ENCODE results near the gene ELP4.

The ELP4 gene

DNA sequence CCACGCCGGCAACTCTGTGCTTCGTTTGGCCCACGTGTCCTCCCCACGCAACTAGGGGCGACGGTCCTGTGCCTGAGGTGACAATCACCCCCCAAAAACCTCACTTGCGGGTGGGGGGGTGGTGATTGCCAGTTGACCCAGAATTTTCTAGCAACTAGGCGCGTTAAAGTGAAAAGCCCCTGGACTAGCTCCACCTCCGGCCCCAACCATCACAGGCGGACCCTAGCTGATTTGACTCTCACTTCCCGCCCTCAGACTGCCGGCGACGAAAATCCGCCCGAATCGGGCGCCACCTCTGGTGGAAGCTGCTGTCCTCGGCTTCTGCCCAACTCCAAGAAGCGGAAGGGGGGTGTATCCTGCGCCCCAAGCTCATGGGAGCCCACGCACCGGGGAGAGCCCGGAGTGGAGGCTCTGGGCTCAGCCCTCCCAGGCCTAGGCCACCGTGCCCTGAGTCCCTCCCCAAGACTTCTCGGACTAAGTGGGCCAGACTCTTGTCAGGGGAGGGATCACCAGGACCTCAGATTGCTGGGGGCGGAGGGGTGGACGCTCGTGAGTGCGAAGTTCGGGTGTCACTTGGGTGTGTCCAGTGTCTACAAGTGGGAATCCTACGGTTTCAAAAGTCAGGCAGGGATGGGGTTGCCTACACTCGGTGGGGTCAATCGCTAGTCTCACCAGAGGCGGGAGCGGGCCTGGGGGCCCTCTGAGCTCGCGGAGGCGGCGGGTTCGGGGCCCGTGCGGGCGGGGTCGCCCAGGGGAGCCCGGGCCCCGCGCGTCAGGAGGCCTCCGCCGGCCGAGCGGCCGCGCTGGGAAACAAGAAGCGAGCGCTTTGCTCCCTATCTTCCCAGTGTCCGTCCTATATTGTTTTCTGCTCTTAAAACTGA lies 289.2 kb downstream of the ELP4 start:
- no peak for DNase-seq (ENCODE audit: low read depth in 2 of 2, low spot score in 1 of 2)

- DNase-seq (ENCODE audit: low read depth in 2 of 2, low spot score in 1 of 2): no peak
Observed at GRCh38 chr11:31799435-31800397, 290.1 kb downstream of the ELP4 start.

- DNase-seq (ENCODE audit: low read depth in 2 of 2, low spot score in 1 of 2): no peak
Observed at GRCh38 chr11:31800398-31801265, 291.1 kb downstream of the ELP4 start.

DNA sequence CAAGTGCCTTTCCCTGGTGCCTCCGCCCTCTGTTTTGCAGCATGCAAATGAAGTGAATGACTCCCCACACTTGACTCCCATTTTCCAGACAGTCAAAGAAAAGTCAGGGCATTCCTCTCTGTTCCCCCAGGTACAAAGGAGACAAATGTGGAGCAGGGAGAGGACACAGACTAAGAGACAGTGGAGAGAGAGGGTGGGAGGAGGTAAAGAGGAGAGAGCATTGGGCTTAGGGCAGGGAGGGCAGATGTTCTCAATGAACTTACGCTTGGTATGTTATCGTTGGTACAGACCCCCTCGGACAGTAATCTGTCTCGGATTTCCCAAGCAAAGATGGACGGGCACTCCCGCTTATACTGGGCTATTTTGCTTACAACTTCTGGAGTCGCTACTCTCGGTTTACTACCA lies 291.7 kb downstream of the ELP4 start:
- DNase-seq (ENCODE audit: low read depth in 2 of 2, low spot score in 1 of 2): no peak

GRCh38 chr11:31802000-31802551 lies 292.5 kb downstream of the ELP4 start:
- no peak for DNase-seq (ENCODE audit: low read depth in 2 of 2, low spot score in 1 of 2)

- DNase-seq (ENCODE audit: low read depth in 2 of 2, low spot score in 1 of 2): no peak
Observed at GRCh38 chr11:31802609-31802989, 293.0 kb downstream of the ELP4 start.

- no peak for DNase-seq (ENCODE audit: low read depth in 2 of 2, low spot score in 1 of 2)
Observed at GRCh38 chr11:31802990-31803812, 293.6 kb downstream of the ELP4 start.

DNA sequence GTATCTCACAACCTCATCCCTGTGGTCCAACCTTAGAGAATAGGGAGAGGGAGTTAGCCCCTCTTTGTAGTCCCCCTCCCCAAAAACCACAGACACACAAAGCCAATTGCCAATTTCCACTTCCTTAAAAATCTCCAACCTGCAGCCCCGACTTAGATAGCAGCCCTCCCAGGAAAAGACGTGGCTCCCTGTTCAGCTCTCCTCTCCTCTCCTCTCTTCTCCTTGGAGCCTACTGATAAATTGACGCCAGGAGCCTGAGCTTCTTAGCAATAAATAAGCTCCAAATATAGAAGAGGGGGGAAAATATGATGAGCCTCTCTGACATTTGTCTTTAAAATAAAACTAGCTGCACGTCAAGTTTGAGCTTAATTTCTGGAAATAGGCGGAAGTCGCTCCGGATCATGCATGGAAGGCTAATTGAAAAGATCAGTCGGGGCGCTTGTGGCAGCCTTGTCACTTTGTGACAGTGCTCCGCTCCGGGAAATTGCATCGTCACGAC lies 294.3 kb downstream of the ELP4 start:
- no peak for DNase-seq (ENCODE audit: low read depth in 2 of 2, low spot score in 1 of 2)

GRCh38 chr11:31804312-31805036 lies 294.9 kb downstream of the ELP4 start:
- DNase-seq (ENCODE audit: low read depth in 2 of 2, low spot score in 1 of 2): no peak

GRCh38 chr11:31805037-31805628 lies 295.6 kb downstream of the ELP4 start:
- DNase-seq (ENCODE audit: low read depth in 2 of 2, low spot score in 1 of 2): no peak

DNA sequence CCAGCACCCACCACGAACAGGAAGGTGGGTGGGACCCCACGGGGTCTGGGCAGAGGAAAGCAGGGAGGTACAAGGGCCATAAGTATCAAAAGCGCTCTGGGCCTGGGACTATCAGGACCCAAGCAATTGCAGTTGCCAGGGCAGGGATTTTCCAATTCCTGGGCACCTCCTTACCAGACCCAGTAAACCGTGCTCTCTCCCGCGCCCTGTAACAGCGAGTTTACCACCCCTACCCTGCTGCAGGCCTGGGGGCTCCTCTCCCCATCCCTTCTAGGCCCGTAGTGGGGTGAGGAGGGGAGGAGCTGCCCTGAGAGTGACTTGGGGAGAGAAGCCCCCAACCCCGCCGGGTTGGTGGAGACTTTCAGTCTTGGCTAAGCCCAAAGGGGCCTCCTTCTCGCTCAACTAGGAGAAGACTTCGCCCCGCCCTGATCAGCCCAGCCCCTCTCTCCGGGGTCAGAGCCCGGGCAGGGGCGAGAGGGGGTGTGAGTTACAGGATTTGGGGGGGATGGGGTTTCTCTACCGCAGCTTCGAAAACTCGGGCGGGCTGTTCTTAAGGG lies 296.1 kb downstream of the ELP4 start:
- no peak for DNase-seq (ENCODE audit: low read depth in 2 of 2, low spot score in 1 of 2)

DNA sequence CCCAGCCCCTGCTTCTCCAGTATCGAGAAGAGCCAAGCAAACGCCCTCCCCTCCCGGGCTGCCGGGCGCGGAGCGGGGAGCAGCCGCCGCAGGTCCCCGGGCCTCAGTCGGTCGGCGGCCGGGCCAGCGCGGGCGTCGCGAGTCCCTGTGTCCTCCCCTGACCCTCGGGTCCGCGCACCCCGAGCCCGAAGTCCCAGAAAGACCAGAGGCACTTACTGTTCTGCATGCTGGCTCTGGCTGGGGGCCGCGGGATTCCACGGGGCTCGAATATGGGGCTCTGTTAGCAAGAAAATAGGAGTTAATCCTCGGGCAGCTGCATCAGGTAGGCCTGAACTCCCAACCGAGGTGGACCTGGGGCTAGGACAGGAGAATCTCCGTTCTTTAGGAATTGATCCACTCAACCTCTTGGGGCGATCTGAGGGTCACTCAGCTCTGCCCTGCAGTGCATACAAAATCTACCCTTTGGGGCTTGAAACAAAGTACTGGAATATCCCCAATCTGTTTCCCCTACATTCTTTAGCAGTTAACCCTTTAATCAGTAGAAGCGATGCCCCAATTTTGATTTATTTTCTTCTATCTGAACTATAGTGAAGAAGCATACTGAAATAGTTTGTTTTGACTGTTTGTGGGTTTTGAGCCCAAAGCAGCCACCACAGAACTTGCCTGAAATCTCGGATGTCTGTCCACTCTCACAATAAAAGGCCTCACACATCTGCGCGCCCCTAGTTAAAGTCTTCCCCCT lies 296.8 kb downstream of the ELP4 start:
- DNase-seq (ENCODE audit: low read depth in 2 of 2, low spot score in 1 of 2): no peak

DNA sequence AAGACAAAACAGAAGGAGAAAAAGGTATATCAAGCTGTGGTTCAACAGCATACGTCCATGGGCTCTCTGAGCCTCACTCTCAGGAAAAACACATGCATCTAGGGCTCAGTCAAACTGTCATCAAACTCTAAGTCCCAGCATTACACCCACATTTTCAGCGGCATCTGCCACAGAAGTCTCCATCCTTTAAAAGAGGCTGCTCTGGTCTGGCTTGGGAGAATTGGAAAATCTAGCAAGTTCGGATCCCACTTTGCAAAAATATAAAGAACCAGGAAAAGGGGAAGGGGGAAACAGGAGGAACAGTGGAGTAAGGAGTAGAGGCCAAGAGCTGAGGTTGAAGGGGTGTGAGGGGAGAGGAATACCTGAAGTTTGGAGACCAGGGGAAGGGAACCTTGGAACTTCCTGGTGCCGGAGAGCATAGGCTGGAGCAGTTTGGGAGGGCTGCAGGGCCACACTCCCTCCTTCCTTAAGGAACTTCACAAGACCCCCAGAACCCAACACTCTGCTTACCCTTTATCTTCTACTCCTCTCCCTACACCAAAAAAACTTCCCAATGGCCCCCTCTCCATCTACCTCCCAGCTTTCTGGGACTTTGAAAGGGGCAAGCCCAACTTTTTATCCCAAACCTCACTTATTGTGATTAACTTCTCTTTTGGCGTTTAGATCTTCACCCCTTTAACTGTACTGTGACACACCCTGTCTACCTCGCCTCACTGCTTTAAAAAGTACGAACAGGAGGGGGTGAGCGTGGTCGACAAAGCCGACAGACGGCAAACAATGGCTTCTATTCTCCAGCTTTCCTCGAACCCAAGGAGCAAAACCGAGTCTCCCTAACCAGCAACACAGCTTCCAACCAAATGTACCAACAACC lies 297.6 kb downstream of the ELP4 start:
- DNase-seq (ENCODE audit: low read depth in 2 of 2, low spot score in 1 of 2): no peak

GRCh38 chr11:31807799-31808667 lies 298.5 kb downstream of the ELP4 start:
- DNase-seq (ENCODE audit: low read depth in 2 of 2, low spot score in 1 of 2): no peak

GRCh38 chr11:31808721-31809540 lies 299.4 kb downstream of the ELP4 start:
- DNase-seq (ENCODE audit: low read depth in 2 of 2, low spot score in 1 of 2): no peak

Measured in stimulated activated CD8-positive, alpha-beta memory T cell treated with anti-CD3 and anti-CD28 coated beads, Interleukin-4, amount 100 ng/mL, for 1 hour (primary cell).